Gastroesophageal sphincter (tissue), 4 donors: ENCODE data around the gene RAB7A. TPM values are rescaled to one million over a fixed set of nuclear protein-coding genes. Genes with fewer than 3 reads are reported as not detected.

Experiments
- ATAC-seq: fragments of 150-250 bp; one replicate; pipeline ENCODE4 v1.9.1; 2016; ENCODE audit warnings: mild to moderate bottlenecking, moderate library complexity
- H3K27ac ChIP-seq, 4 donors: fragments of 200-600 bp; sonication (generic) in 3 of 4; 1 replicate in 3 of 4; 2 replicates in 1 of 4; pipeline ENCODE4 v1.5.1; 2016 to 2019
- H3K27me3 ChIP-seq: fragments of 200-600 bp; sonication (generic); one replicate; pipeline ENCODE4 v1.5.1; 2019
- H3K36me3 ChIP-seq, 2 donors: fragments of 200-600 bp; sonication (generic); one replicate each; pipeline ENCODE4 v1.5.1; 2019; ENCODE audit warnings: control low read depth in 1 of 2
- H3K4me1 ChIP-seq, 3 donors: fragments of 200-600 bp; sonication (generic); 1 replicate in 2 of 3; 2 replicates in 1 of 3; pipeline ENCODE4 v1.5.1; 2016 to 2019; ENCODE audit warnings: control low read depth in 2 of 3
- H3K4me3 ChIP-seq, 2 donors: fragments of 200-600 bp; sonication (generic); one replicate each; pipeline ENCODE4 v1.5.1; 2019; ENCODE audit warnings: mild to moderate bottlenecking in 1 of 2, moderate library complexity in 1 of 2
- H3K9me3 ChIP-seq, 3 donors: fragments of 200-600 bp; sonication (generic); one replicate each; pipeline ENCODE4 v1.5.1; 2017 to 2019; ENCODE audit warnings: control low read depth in 2 of 3
- CTCF ChIP-seq, 4 experiments: fragments of 200-600 bp in 2 of 4; fragments of 450-650 bp in 2 of 4; sonication (generic) in 1 of 4; IDR thresholded peaks; one replicate each; pipeline ENCODE4 v1.5.1; 2017 to 2019; ENCODE audit warnings: antibody characterized with exemption in 4 of 4, mild to moderate bottlenecking in 2 of 4, moderate library complexity in 2 of 4
- EP300 ChIP-seq: sonication (generic); formaldehyde crosslinking; IDR thresholded peaks from one replicate; pipeline ENCODE4 v1.6.1; 2017; ENCODE audit warnings: antibody characterized with exemption, mild to moderate bottlenecking
- POLR2A ChIP-seq, 2 donors: fragments of 450-650 bp; IDR thresholded peaks; one replicate each; pipeline ENCODE4 v1.6.1; 2017; ENCODE audit warnings: antibody characterized with exemption in 2 of 2, mild to moderate bottlenecking in 2 of 2, moderate library complexity in 1 of 2
- POLR2AphosphoS5 ChIP-seq: sonication (generic); formaldehyde crosslinking; IDR thresholded peaks from one replicate; pipeline ENCODE4 v1.6.1; 2017; ENCODE audit warnings: antibody characterized with exemption
- WGBS, 2 donors: methylation state at CpG; one replicate each; pipeline ENCODE4 v1.1.5; 2018; ENCODE audit warnings: low coverage in 1 of 2; 5-methylcytosine and 5-hydroxymethylcytosine counted together
- total RNA-seq, 4 donors: library from RNA; depleted of rRNA; stranded (reverse); fragments of >200 nt; gene quantifications; one replicate each; pipeline ENCODE4 v1.1.0, GENCODE V29; 2016

The RAB7A gene
- total RNA-seq, 4 donors from 2014 or later, result 77.9 to 109 (median 87.2) TPM

DNA sequence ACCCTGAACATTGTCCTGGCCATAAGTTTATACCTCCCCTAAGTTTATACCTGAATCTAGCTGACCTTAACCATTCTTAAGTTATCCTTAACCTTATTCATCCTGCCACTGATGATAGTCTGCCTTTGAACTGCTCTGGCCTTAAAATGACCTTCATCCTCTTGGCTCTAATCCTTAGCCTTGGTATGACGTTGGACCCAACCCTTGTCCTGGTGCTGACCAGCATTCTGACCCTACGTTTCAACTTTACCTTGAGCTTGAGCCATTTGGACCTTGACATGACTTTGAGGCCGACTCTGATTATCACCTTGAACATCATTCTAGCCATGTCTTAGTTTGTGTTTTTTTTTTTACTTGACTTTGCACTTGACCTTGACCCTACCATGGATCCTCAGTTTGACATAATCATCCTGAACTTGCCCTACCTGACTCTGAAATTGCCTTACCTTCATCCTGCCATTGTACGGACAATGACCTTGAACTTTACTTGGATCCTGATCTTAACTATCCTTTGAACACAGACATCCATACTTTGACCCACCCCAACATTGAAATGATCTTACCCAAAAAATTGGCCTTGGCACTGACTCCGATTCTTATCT lies 92.3 kb downstream of the RAB7A start:
- no peak for TF ChIP-seq POLR2A (IDR thresholded peaks at IDR 0.05)
- no peak for TF ChIP-seq EP300
- TF ChIP-seq POLR2AphosphoS5, result no peak
- TF ChIP-seq CTCF (IDR thresholded peaks at IDR 0.05), result no peak
- no peak for ATAC-seq

DNA sequence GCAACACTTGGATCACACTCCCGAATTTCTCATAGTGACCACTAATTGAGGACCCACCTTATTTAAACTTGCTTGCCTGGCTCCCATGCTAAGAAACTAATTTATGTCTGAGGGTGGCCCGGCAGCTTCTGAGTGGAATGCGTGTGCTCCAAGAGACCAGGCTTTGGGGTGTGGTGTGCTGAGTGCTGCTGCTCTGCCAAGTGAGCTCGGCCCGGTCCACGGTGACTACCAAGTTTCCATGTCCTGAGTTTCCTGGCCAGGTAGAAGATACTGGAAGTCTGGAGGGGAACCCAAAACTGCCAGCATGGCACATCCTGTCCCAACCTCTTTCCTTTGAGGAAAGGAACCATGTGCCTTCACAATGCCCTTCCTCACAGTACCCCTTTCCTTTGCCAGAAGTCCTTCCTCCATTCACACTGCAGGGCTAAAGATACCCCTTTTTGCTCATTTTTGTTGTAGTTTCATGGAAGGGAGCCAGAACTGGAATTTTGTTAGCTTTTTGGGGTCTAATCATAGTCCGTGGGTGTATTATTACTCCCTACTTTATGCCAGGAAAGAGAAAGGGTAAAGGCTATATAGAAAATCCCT lies 94.4 kb downstream of the RAB7A start:
- TF ChIP-seq EP300 (no peak), POLR2A (IDR thresholded peaks at IDR 0.05) (no peak), POLR2AphosphoS5 (no peak), CTCF (IDR thresholded peaks at IDR 0.05) (no peak)
- Histone ChIP-seq H3K9me3 (no peaks in the 10 kb centered on the region), H3K27me3 (no peaks in the 10 kb centered on the region), H3K27ac (no peak overlapping the region), H3K4me1 (peaks cover 0 to 12% (median 1%) of the 10 kb centered on the region in 3 donors), H3K4me3 (no peak overlapping the region), H3K36me3 (peaks cover 0 to 39% of the 10 kb centered on the region in 2 donors)
- 62 to 80% methylated on average over 1 to 4 of the region's 7 CpGs for WGBS, 2 donors
- ATAC-seq, result no peak

More for the DNA sequence above, 92.3 kb downstream of the RAB7A start:
- Histone ChIP-seq H3K4me1 (peaks cover 4 to 20% (median 8%) of the 10 kb centered on the region in 3 donors), H3K4me3 (no peak overlapping the region), H3K27ac (no peak overlapping the region), H3K36me3 (peaks cover 3 to 56% of the 10 kb centered on the region in 2 donors), H3K9me3 (no peaks in the 10 kb centered on the region), H3K27me3 (no peaks in the 10 kb centered on the region)
- 94 to 95% methylated on average over 5 of the region's 5 CpGs for WGBS, 2 donors

GRCh38 chr3:128823008-128823407 lies 97.0 kb downstream of the RAB7A start:
- H3K4me1 ChIP-seq, result peaks cover 0 to 9% (median 0%) of the 10 kb centered on the region in 3 donors
- no peaks in the 10 kb centered on the region for H3K9me3 ChIP-seq
- H3K4me3 ChIP-seq, result no peak overlapping the region
- no peak overlapping the region for H3K27ac ChIP-seq
- H3K27me3 ChIP-seq, result no peaks in the 10 kb centered on the region
- no peak for TF ChIP-seq EP300
- TF ChIP-seq POLR2AphosphoS5, result no peak
- no peak for TF ChIP-seq CTCF (IDR thresholded peaks at IDR 0.05)
- 65 to 88% methylated on average over 2 of the region's 6 CpGs for WGBS, 2 donors
- ATAC-seq, result no peak
- peaks cover 0 to 16% of the 10 kb centered on the region in 2 donors for H3K36me3 ChIP-seq

GRCh38 chr3:128823631-128824030 lies 97.6 kb downstream of the RAB7A start:
- 53% methylated on average over 3 of the region's 3 CpGs; no CpG with 5 or more reads in 1 of the 2 donors for WGBS, 2 donors
- H3K9me3 ChIP-seq, result no peaks in the 10 kb centered on the region
- H3K36me3 ChIP-seq, result peaks cover 0 to 11% of the 10 kb centered on the region in 2 donors
- H3K4me3 ChIP-seq, result no peak overlapping the region
- no peaks in the 10 kb centered on the region for H3K27me3 ChIP-seq
- ATAC-seq, result no peak
- H3K4me1 ChIP-seq, result peaks cover 0 to 9% (median 0%) of the 10 kb centered on the region in 3 donors
- TF ChIP-seq POLR2A (IDR thresholded peaks at IDR 0.05), result no peak
- TF ChIP-seq CTCF (IDR thresholded peaks at IDR 0.05), result no peak
- TF ChIP-seq EP300, result no peak
- TF ChIP-seq POLR2AphosphoS5, result no peak
- no peak overlapping the region for H3K27ac ChIP-seq
